IMR-90 (cell line): ENCODE results near the gene SPEG. TPM values are rescaled to one million over a fixed set of nuclear protein-coding genes. Genes with fewer than 3 reads are reported as not detected.

Experiments used
- ATAC-seq: fragments of 200-7000 bp; cut with Tn5 transposase; 2 replicates; pipeline ENCODE4 v1.9.1; 2020; ENCODE audit warnings: low read depth, mild to moderate bottlenecking, moderate library complexity
- BruUV-seq: library from RNA; stranded (reverse); fragments of 400-500 nt; replicated peaks from 2 replicates; lab custom pipeline; 2021; lab: Mats Ljungman, UMichigan
- CTCF ChIA-PET: fragments of 300-600 bp; formaldehyde crosslinking; extraction: SDS; loops from one replicate; lab custom pipeline; 2021; ENCODE audit warnings: antibody characterized with exemption; lab: Yijun Ruan, JAX
- POLR2A ChIA-PET: fragments of 300-600 bp; sonication (Branson Sonifier 250); formaldehyde crosslinking; loops from one replicate; lab custom pipeline; 2022; ENCODE audit warnings: antibody characterized with exemption; ENCODE audit not compliant: unreplicated experiment; lab: Charles Lee
- DNase-seq: peaks from one replicate; pipeline ENCODE4 v3.0.0; 2013
- H2AFZ ChIP-seq: replicated peaks from 2 replicates; pipeline ENCODE3; 2013; ENCODE audit warnings: low read length, mild to moderate bottlenecking; ENCODE audit not compliant: poor library complexity
- H2AK5ac ChIP-seq: 2 replicates; pipeline ENCODE4 v1.6.1; 2013; ENCODE audit warnings: low read depth, low read length, inconsistent platforms
- H2AK9ac ChIP-seq: replicated peaks from 2 replicates; pipeline ENCODE3; 2013; ENCODE audit warnings: mild to moderate bottlenecking, low read depth, low read length, moderate library complexity; ENCODE audit not compliant: poor library complexity
- H2BK120ac ChIP-seq: 2 replicates; pipeline ENCODE4 v1.6.1; 2013; ENCODE audit warnings: low read depth, low read length, inconsistent platforms
- H2BK15ac ChIP-seq: 3 replicates; pipeline ENCODE4 v1.6.1; 2013; ENCODE audit warnings: low read depth, low read length, inconsistent platforms
- H2BK20ac ChIP-seq: 2 replicates; pipeline ENCODE4 v1.6.1; 2013; ENCODE audit warnings: low read depth, mild to moderate bottlenecking, inconsistent platforms, low read length, moderate library complexity
- H2BK5ac ChIP-seq: 2 replicates; pipeline ENCODE4 v1.6.1; 2013; ENCODE audit warnings: mild to moderate bottlenecking, low read depth, low read length, inconsistent platforms; ENCODE audit not compliant: poor library complexity, severe bottlenecking
- H3K14ac ChIP-seq: replicated peaks from 2 replicates; pipeline ENCODE4 v1.6.1; 2013; ENCODE audit warnings: low read depth, low read length, inconsistent platforms
- H3K18ac ChIP-seq: 2 replicates; pipeline ENCODE4 v1.6.1; 2013; ENCODE audit warnings: low read depth, low read length, control low read depth
- H3K23ac ChIP-seq: 2 replicates; pipeline ENCODE4 v1.6.1; 2013; ENCODE audit warnings: low read depth, low read length, inconsistent platforms
- H3K27ac ChIP-seq: 2 replicates; pipeline ENCODE4 v1.5.1; 2013; ENCODE audit warnings: mild to moderate bottlenecking, control low read depth, low read length; ENCODE audit not compliant: insufficient read depth
- H3K27me3 ChIP-seq: 2 replicates; pipeline ENCODE4 v1.6.1; 2013; ENCODE audit warnings: low read length; ENCODE audit not compliant: control insufficient read depth, insufficient read depth
- H3K36me3 ChIP-seq: 2 replicates; pipeline ENCODE4 v1.6.1; 2013; ENCODE audit warnings: low read length, mixed read lengths; ENCODE audit not compliant: control insufficient read depth, insufficient read depth
- H3K4ac ChIP-seq: 2 replicates; pipeline ENCODE4 v1.6.1; 2013; ENCODE audit warnings: low read depth, low read length, inconsistent platforms
- H3K4me1 ChIP-seq: 2 replicates; pipeline ENCODE4 v1.6.1; 2013; ENCODE audit warnings: low read length, mixed read lengths; ENCODE audit not compliant: control insufficient read depth, insufficient read depth
- H3K4me2 ChIP-seq: 2 replicates; pipeline ENCODE4 v1.6.1; 2013; ENCODE audit warnings: low read depth, mild to moderate bottlenecking, control low read depth, low read length, moderate library complexity
- H3K4me3 ChIP-seq: 2 replicates; pipeline ENCODE4 v1.5.1; 2013; ENCODE audit warnings: low read depth, mild to moderate bottlenecking, control low read depth, low read length, moderate library complexity; ENCODE audit not compliant: insufficient read depth
- H3K56ac ChIP-seq: 2 replicates; pipeline ENCODE4 v1.6.1; 2013; ENCODE audit warnings: low read length, inconsistent platforms; ENCODE audit not compliant: insufficient read depth; ENCODE audit errors: extremely low read depth
- H3K79me1 ChIP-seq, 2 experiments: 2 replicates each; pipeline ENCODE4 v1.6.1; 2013; ENCODE audit warnings: low read length in 2 of 2, inconsistent platforms in 1 of 2, low read depth in 1 of 2
- H3K9ac ChIP-seq: 2 replicates; pipeline ENCODE4 v1.6.1; 2013; ENCODE audit warnings: low read depth, low read length, control low read depth
- H3K9me1 ChIP-seq: 2 replicates; pipeline ENCODE4 v1.6.1; 2013; ENCODE audit warnings: low read length, inconsistent platforms; ENCODE audit not compliant: insufficient read depth
- H3K9me3 ChIP-seq: 2 replicates; pipeline ENCODE4 v1.6.1; 2013; ENCODE audit warnings: low read length; ENCODE audit not compliant: control insufficient read depth, insufficient read depth
- H4K20me1 ChIP-seq: 2 replicates; pipeline ENCODE4 v1.6.1; 2013; ENCODE audit warnings: low read length, inconsistent platforms; ENCODE audit not compliant: insufficient read depth
- H4K5ac ChIP-seq: 2 replicates; pipeline ENCODE4 v1.6.1; 2013; ENCODE audit warnings: mild to moderate bottlenecking, low read depth, low read length, control low read depth
- H4K8ac ChIP-seq, 2 experiments: 2 replicates each; pipeline ENCODE4 v1.6.1; 2013; ENCODE audit warnings: low read depth in 2 of 2, low read length in 2 of 2, control low read depth in 1 of 2, inconsistent platforms in 1 of 2
- H4K91ac ChIP-seq: 2 replicates; pipeline ENCODE4 v1.6.1; 2013; ENCODE audit warnings: low read depth, low read length, inconsistent platforms; ENCODE audit not compliant: insufficient read depth
- BHLHE40 ChIP-seq: fragments of 150-350 bp; IDR thresholded peaks from 2 replicates; pipeline ENCODE4 v1.6.1; 2016; ENCODE audit warnings: mild to moderate bottlenecking, low read depth, low read length
- CEBPB ChIP-seq: IDR thresholded peaks from 2 replicates; pipeline ENCODE4 v1.6.1; 2012; ENCODE audit warnings: low read depth, low read length, improper control_type of control experiment
- CHD1 ChIP-seq: IDR thresholded peaks from 2 replicates; pipeline ENCODE4 v1.6.1; 2012; ENCODE audit warnings: low read depth, low read length, improper control_type of control experiment
- FOS ChIP-seq: fragments of 150-350 bp; IDR thresholded peaks from 2 replicates; pipeline ENCODE4 v1.6.1; 2016; ENCODE audit warnings: low read depth, low read length
- MAFK ChIP-seq: IDR thresholded peaks from 2 replicates; pipeline ENCODE4 v1.6.1; 2012; ENCODE audit warnings: low read depth, low read length, improper control_type of control experiment
- MAZ ChIP-seq: IDR thresholded peaks from 2 replicates; pipeline ENCODE4 v1.6.1; 2012; ENCODE audit warnings: low read depth, mild to moderate bottlenecking, low read length, improper control_type of control experiment, moderate library complexity, borderline replicate concordance
- MXI1 ChIP-seq: IDR thresholded peaks from 2 replicates; pipeline ENCODE4 v1.6.1; 2012; ENCODE audit warnings: low read depth, mild to moderate bottlenecking, low read length, moderate library complexity, borderline replicate concordance
- NFE2L2 ChIP-seq: fragments of 150-350 bp; IDR thresholded peaks from 2 replicates; pipeline ENCODE4 v1.6.1; 2016; ENCODE audit warnings: low read depth, mild to moderate bottlenecking, low read length
- RAD21 ChIP-seq: IDR thresholded peaks from 2 replicates; pipeline ENCODE4 v1.6.1; 2012; ENCODE audit warnings: low read length, improper control_type of control experiment
- RCOR1 ChIP-seq: IDR thresholded peaks from 2 replicates; pipeline ENCODE4 v1.6.1; 2012; ENCODE audit warnings: mild to moderate bottlenecking, low read length, improper control_type of control experiment; ENCODE audit not compliant: insufficient replicate concordance
- RFX5 ChIP-seq: IDR thresholded peaks from 2 replicates; pipeline ENCODE4 v1.8.0; 2012; ENCODE audit warnings: low read depth, mild to moderate bottlenecking, low read length, moderate library complexity
- SMC3 ChIP-seq: fragments of 150-350 bp; IDR thresholded peaks from 2 replicates; pipeline ENCODE4 v1.6.1; 2016; ENCODE audit warnings: low read depth, mild to moderate bottlenecking, antibody characterized with exemption, low read length, moderate library complexity
- WGBS, 2 experiments: methylation state at CpG; one replicate each; pipeline versions ENCODE4 v1.1.5 to v1.1.7; 2013; ENCODE audit warnings: missing lambda C conversion rate in 2 of 2; ENCODE audit not compliant: insufficient read length in 1 of 2; ENCODE audit errors: extremely low coverage in 2 of 2; 5-methylcytosine and 5-hydroxymethylcytosine counted together
- dilution Hi-C: fragments of 300-500 bp; cut with HindIII; formaldehyde crosslinking; loops from one replicate; pipeline ENCODE4 v1.14.3; 2018; ENCODE audit warnings: low sequenced_read_pairs; ENCODE audit not compliant: unreplicated experiment
- in situ Hi-C: fragments of 300-500 bp; cut with MboI; formaldehyde crosslinking; loops from 3 replicates; pipeline ENCODE4 v1.14.3; 2019; ENCODE audit warnings: low sequenced_read_pairs, inconsistent platforms, mixed read lengths
- intact Hi-C: fragments of 100-400 bp; cut with micrococcal nuclease; formaldehyde crosslinking; loops from 2 replicates; pipeline ENCODE4 v1.10.0; 2022
- polyA plus RNA-seq, 3 experiments: library from polyadenylated mRNA; depleted of rRNA; stranded (reverse); fragments of >200 nt; gene quantifications; 2 replicates each; pipeline ENCODE4 v1.2.3, GENCODE V29; 2012; ENCODE audit warnings: low replicate concordance in 1 of 3
- total RNA-seq: library from RNA; depleted of rRNA; stranded (reverse); fragments of >200 nt; gene quantifications from 2 replicates; pipeline ENCODE4 v1.2.3, GENCODE V29; 2012
- TF ChIP-seq, protein P1 (sequence below): fragments of 150-350 bp; IDR thresholded peaks from 2 replicates; pipeline ENCODE4 v1.6.1; 2016; ENCODE audit warnings: low read depth, mild to moderate bottlenecking, low read length, moderate library complexity, borderline replicate concordance
- TF ChIP-seq, protein P2 (sequence below): conservative IDR thresholded peaks from 2 replicates; pipeline ENCODE4 v1.5.1; 2012; ENCODE audit warnings: mild to moderate bottlenecking, low read depth, low read length, improper control_type of control experiment

Gene SPEG
- total and polyA plus RNA-seq, 2 of the 4 experiments (the other 2 are of a cell fraction) = 6.8 to 81.6 TPM

DNA sequence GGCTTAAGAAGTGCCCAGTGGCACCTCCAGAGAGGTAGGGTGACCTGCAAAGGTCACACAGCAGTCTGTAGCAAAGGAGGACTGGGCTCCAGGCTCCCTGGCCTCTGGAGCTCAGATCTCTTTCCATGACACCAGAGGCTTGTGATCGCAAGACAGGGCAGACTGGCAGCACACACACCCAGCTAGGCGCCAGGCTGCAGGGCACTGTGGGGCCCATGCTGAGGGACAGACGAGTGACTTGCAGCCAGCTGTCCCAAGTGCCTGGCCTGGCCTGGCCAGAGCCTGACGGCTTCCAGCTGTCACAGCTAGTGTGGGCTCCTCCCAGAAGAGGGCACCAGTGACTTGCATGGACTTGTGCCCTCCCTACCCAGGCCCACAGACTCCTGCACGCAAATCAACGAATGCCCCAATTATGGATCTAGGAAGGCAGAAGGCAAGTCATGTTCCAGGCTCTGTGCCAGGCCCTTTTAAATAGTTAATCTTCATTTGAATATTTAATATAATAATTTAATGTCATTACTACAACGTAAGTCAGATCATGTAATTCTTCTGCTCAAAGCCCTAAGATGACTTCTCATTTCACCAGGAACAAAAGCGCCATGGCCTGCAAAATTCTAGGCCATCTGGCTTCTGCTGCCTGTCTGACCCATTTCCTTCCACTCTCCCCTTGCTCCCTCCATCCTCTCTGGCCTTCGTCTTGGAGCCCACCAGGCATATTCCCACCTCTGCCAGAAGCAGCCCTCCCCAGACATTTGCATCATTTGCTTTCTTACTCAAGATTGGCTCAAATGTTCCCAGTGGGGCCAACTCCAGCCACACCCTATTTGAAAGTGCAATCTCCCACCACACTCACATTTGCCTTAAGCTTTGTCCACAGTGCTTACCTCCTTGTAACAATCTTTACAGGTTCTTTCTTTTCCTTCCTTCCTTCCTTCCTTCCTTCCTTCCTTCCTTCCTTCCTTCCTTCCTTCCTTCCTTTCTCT, 3.7 kb upstream of the SPEG start:
- peak overlapping the region; percentile 62 for H2AK9ac ChIP-seq
- H4K8ac ChIP-seq = peak overlapping the region in 1 of 2 experiments; percentile 67; a peak in 2 of 4 replicates
- WGBS, 2 experiments = 27% methylated on average over 5 of the region's 9 CpGs; no CpG with 5 or more reads in 1 of the 2 experiments
- no peaks in the 10 kb centered on the region for H3K79me1 ChIP-seq
- peak; percentile 90 for ATAC-seq
- in situ Hi-C loops (no loop called here), intact Hi-C loops (no loop called here), dilution Hi-C loops (no loop called here)
- no peak overlapping the region for H2BK5ac ChIP-seq
- no peak overlapping the region for H4K91ac ChIP-seq
- peak overlapping the region; percentile 70; the same call in 1 of the 2 replicates for H2AK5ac ChIP-seq
- H3K27ac ChIP-seq = no peak overlapping the region
- ChIA-PET POLR2A (no interaction called here), CTCF (interaction anchor here (1.0 to 1.3 kb wide), 4 partner anchors 32 to 99 kb away, joined by 3 read pairs; no protein-coding TSS in a partner anchor)
- H3K56ac ChIP-seq = no peak overlapping the region
- peak overlapping the region; percentile 55 for H3K14ac ChIP-seq
- no peaks in the 10 kb centered on the region for H3K9me1 ChIP-seq
- peak overlapping the region; percentile 59; the same call in 1 of the 2 replicates for H3K23ac ChIP-seq
- H4K20me1 ChIP-seq = no peaks in the 10 kb centered on the region
- no peaks in the 10 kb centered on the region for H3K9me3 ChIP-seq
- 0 out of 2 replicates have a peak overlapping the region, but pooled peaks have one; percentile 27 for H4K5ac ChIP-seq
- DNase-seq = peak; percentile 55
- H2BK15ac ChIP-seq = no peak overlapping the region
- no peak overlapping the region for H3K4me3 ChIP-seq
- no peaks in the 10 kb centered on the region for H3K36me3 ChIP-seq
- H3K18ac ChIP-seq = peak overlapping the region; percentile 6; the same call in 1 of the 2 replicates
- peak overlapping the region; percentile 28; the same call in 1 of the 2 replicates for H2BK120ac ChIP-seq
- H3K4me2 ChIP-seq = no peak overlapping the region
- H3K9ac ChIP-seq = no peak overlapping the region
- H2BK20ac ChIP-seq = 0 out of 2 replicates have a peak overlapping the region, but pooled peaks have one; percentile 18
- peaks cover 8% of the 10 kb centered on the region for H3K4me1 ChIP-seq
- H2AFZ ChIP-seq = peak overlapping the region; percentile 89
- no peaks in the 10 kb centered on the region; the same call in 1 of the 2 replicates for H3K27me3 ChIP-seq
- H3K4ac ChIP-seq = peak overlapping the region; percentile 64
- no TSS peak for BruUV-seq
- TF ChIP-seq RAD21 (peak; percentile 60), MAZ (no peak), SMC3 (peak; percentile 40), BHLHE40 (no peak), RFX5 (no peak), CEBPB (no peak), MAFK (no peak), MXI1 (no peak), FOS (no peak), RCOR1 (no peak), NFE2L2 (no peak), CHD1 (no peak)
- TF ChIP-seq, protein P1, sequence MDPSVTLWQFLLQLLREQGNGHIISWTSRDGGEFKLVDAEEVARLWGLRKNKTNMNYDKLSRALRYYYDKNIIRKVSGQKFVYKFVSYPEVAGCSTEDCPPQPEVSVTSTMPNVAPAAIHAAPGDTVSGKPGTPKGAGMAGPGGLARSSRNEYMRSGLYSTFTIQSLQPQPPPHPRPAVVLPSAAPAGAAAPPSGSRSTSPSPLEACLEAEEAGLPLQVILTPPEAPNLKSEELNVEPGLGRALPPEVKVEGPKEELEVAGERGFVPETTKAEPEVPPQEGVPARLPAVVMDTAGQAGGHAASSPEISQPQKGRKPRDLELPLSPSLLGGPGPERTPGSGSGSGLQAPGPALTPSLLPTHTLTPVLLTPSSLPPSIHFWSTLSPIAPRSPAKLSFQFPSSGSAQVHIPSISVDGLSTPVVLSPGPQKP = no peak
- TF ChIP-seq, protein P2, sequence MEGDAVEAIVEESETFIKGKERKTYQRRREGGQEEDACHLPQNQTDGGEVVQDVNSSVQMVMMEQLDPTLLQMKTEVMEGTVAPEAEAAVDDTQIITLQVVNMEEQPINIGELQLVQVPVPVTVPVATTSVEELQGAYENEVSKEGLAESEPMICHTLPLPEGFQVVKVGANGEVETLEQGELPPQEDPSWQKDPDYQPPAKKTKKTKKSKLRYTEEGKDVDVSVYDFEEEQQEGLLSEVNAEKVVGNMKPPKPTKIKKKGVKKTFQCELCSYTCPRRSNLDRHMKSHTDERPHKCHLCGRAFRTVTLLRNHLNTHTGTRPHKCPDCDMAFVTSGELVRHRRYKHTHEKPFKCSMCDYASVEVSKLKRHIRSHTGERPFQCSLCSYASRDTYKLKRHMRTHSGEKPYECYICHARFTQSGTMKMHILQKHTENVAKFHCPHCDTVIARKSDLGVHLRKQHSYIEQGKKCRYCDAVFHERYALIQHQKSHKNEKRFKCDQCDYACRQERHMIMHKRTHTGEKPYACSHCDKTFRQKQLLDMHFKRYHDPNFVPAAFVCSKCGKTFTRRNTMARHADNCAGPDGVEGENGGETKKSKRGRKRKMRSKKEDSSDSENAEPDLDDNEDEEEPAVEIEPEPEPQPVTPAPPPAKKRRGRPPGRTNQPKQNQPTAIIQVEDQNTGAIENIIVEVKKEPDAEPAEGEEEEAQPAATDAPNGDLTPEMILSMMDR = peak; percentile 53
